HL-60/S4 treated with phorbol 12-myristate 13-acetate at 8.2 ng/mL for 4 days and 3 days (cell line): ENCODE data around the gene GDF7.
"Not testable (repeated sequence)": the region's sequence is repeated elsewhere in the genome, so short reads cannot be mapped to it uniquely, and the experiment has no call there.

Source experiments
- in situ Hi-C: fragments of 300-500 bp; cut with MboI; formaldehyde crosslinking; loops from 2 replicates; pipeline ENCODE4 v1.15.0; 2022; ENCODE audit warnings: low sequenced_read_pairs

Gene GDF7

GRCh38 chr2:20691076-20691734 is 24.3 kb downstream of the GDF7 start:
- in situ Hi-C loops = no loop called here

DNA sequence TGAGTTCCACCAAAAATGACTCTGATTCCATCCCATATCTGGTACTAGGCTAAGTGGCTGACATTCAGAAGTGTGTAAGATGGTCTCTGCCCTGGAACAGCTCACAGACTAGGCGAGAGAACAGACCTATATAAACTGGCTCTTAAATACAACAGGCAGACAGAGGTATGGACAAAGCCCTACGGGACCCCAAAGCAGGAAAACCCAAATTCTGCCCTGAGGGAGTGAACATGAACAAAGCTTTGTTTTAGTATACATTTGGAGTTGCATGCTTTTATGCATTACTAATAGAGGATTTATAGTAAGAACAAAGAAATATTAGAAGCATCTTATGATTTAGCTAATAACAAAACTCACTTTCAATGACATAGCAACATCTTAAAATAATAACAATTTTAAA is 25.1 kb downstream of the GDF7 start:
- in situ Hi-C loops = no loop called here

DNA sequence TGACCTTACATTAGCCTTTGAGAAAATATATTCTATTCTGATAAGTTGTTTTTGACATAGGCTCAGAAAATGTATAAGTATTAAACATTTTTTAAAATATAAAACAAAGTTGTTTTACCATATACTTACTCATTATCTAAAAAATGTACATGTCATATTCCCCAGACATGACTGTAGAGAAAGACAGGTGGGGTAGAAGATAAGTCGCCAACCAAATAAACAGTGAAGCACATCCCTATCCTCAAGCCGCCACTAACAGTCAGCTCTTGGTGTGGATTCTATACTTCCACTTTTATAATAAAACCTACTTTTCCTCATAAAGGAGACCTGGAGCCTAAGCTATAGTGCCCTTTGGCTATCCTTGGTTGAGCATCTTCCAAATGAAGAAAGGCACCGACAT is 26.4 kb downstream of the GDF7 start:
- in situ Hi-C loops = no loop called here

- in situ Hi-C loops = no loop called here
Observed at GRCh38 chr2:20696366-20696765, 29.4 kb downstream of the GDF7 start.

DNA sequence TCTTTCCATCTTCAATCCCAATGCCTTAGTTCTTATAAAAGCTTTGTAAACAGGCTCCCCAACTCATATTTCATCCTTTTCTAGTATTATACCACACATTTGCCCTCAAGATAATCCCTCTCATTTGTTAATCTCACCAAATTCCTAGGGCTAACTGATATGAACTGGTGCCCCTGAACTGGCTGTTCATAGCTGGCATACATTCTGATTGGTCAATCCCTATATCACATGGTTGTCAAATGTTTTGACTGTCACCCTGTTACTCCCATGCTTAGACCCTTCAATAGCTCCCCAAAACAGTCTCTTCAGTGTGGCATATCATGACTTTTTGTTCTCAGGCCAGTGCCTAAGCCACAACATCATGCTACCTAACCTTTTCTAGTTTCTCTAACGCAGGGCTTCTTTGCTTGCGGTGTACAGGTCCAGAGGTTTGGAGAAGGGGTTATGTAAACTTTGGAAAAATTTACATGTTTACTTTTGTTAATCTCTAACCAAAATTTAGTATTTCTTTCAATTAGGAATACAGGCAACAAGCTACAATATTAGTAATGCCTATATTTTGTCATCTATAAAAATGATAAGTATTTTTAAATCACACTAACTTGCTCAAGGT is 30.5 kb downstream of the GDF7 start:
- in situ Hi-C loops = no loop called here

GRCh38 chr2:20698916-20699613 is 32.1 kb downstream of the GDF7 start:
- in situ Hi-C loops = no loop called here

DNA sequence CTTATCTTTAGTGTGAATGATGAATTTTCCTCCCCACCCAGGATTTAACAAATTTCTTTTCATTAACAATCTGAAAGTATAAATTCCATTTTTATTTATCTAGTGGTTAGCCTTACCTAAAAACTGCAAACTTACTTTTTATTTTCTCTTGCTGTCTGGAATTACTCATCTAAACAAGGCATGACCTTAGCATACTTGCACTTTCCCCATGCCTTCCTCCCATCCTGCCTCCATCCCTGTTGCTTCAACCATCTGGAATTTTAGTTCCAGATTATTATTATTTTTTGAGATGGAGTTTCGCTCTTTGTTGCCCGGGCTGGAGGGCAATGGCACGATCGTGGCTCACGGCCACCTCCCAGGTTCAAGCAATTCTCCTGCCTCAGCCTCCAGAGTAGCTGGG is 35.6 kb downstream of the GDF7 start:
- in situ Hi-C loops = no loop called here

GRCh38 chr2:20704886-20705285 is 37.9 kb downstream of the GDF7 start:
- in situ Hi-C loops = no loop called here

- in situ Hi-C loops = no loop called here
Observed at GRCh38 chr2:20706217-20706616, 39.3 kb downstream of the GDF7 start.

GRCh38 chr2:20706786-20707185 is 39.8 kb downstream of the GDF7 start:
- in situ Hi-C loops = no loop called here

DNA sequence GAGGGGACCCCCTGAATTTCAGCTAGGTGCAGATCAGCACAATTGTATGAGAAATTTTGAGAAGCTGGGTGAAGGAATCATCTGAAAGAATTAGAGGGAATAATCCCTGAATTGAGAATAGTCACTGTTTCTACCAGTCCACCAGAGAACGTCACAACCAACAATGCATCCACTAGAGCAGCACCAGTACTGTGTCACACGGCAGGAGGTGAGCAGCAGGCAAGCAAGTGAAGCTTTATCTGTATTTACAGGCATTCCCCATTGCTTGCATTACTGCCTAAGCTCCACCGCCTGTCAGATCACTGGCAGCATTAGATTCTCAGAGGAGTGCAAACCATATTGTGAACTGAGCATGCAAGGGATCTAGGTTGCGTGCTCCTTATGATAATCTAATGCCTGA is 40.7 kb downstream of the GDF7 start:
- in situ Hi-C loops = no loop called here

DNA sequence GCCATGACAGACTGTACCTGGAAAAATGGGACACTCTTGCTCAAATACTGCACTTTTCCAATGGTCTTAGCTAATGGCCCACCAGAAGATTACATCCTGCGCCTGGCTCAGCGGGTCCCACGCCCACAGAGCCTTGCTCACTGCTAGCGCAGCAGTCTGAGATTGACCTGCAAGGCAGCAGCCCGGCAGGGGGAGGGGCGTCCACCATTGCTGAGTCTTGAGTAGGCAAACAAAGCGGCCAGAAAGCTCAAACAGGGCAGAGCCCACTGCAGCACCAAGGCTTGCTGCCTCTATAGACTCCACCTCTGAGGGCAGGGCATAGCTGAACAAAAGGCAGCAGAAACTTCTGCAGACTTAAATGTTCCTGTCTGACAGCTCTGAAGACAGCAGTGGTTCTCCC is 44.7 kb downstream of the GDF7 start:
- in situ Hi-C loops = not testable (repeated sequence)

- in situ Hi-C loops = not testable (repeated sequence)
Observed at GRCh38 chr2:20713585-20713984, 46.6 kb downstream of the GDF7 start.

DNA sequence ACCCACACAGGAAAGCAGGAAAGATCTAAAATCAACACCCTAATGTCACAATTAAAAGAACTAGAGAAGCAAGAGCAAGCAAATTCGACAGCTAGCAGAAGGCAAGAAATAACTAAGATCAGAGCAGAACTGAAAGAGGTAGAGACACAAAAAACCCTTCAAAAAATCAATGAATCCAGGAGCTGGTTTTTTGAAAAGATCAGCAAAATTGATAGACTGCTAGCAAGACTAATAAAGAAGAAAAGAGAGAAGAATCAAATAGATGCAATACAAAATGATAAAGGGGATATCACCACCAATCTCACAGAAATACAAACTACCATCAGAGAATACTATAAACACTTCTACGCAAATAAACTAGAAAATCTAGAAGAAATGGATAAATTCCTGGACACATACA is 47.5 kb downstream of the GDF7 start:
- in situ Hi-C loops = not testable (repeated sequence)

GRCh38 chr2:20716164-20716563 is 49.2 kb downstream of the GDF7 start:
- in situ Hi-C loops = not testable (repeated sequence)

DNA sequence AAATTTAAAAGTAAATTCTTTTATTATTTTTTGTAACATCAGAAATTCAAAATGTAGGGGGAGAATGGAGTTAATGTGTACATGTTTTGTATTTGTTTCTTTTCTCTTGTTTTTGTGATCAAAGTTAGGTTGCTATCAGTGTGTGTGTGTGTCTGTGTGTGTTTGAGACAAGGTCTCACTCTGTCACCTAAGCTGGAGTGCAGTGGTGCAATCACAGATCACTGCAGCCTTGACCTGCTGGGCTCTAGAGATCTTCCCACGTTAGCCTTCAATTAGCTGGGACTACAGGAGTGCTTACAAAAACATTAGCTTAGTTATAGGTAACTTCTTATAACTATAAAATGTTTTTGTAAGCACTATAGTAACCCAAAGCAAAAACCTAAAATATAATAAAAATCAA is 50.7 kb downstream of the GDF7 start:
- in situ Hi-C loops = no loop called here

DNA sequence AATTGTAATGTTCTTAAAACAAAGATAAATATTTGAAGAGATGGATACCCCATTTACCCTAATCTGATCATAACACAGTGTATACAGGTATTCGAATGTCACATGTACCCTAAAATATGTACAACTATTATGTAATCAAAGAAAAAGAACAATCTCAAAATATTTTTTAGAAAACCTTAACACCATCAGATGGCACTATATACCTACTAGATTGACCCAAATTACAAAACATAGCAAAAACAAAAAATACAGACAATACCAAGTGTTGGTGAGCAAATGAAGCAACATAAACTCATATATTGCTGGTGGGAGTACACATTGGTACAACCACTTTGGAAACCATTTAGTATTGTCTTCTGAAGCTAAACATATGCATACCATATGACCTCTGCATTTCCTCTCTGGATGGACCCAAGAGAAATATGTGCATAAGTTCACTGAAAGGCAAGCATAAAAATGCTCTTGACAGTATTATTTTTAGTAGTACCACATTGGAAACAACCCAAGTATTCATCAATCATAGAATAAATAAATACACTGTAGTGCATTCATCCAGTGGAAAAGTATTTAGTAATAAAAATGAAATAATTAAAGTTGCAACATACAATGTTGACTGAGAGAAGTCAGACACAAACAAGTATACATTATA is 55.8 kb downstream of the GDF7 start:
- in situ Hi-C loops = no loop called here

DNA sequence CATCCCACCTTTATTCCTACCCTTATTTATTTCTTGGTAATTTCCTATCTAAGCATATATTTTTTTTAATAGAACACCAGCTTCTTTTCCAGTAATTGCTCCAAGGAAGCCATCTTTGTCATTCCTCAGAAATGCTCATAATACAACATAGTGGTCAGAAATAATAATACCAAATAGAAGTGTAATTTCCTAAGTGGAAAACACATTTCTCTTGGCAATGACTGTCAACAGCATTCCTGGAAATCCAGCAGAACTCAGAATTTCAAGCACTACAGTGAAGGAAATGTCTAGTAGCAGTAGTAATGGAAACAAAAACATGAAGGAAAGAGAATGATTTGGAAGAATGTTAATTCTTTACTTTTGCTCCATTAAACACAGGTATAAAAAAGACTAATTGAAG is 56.6 kb downstream of the GDF7 start:
- in situ Hi-C loops = no loop called here

- in situ Hi-C loops = no loop called here
Observed at GRCh38 chr2:20724500-20725053, 57.6 kb downstream of the GDF7 start.

DNA sequence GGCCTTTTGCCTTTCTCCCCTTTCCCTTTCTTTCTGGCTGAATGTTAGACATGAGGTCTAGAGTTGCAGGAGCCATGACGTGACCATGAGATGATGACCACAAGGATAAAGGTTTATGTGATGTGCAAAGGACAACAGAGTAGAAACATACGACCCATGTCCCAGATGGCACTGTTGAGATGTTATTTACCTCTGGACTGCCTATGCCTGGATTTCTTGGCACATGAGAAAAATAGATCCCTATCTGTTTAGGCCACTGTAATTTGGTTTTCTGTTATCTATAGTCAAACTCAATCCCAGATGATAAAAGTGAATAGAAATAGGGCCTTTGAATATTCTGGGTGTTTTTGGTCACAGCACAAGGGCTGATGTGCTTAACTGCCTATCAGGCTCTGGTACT is 58.8 kb downstream of the GDF7 start:
- in situ Hi-C loops = no loop called here

DNA sequence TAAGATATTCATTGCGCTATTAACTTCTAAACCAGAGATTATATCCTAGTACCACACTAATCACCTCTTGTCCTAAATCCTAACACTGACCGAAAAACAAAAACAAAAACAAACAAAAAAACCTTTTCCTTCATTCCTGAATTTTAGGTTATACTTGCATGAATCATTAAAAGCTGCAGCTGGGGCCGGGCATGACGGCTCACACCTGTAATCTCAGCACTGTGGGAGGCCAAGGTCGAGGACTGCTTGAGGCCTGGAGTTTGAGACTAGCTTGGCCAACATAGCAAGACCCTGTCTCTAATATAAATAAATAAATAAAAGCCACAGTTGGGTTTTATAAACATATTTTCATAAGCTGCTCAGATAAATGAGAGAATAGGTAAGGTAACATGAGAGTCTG is 60.0 kb downstream of the GDF7 start:
- in situ Hi-C loops = no loop called here
